IMR-90 (cell line): ENCODE data around the gene IL22. TPM values are rescaled to one million over a fixed set of nuclear protein-coding genes. Genes with fewer than 3 reads are reported as not detected.

Source experiments
- ATAC-seq: fragments of 200-7000 bp; cut with Tn5 transposase; 2 replicates; pipeline ENCODE4 v1.9.1; 2020; ENCODE audit warnings: low read depth, mild to moderate bottlenecking, moderate library complexity
- BruUV-seq: library from RNA; stranded (reverse); fragments of 400-500 nt; replicated peaks from 2 replicates; lab custom pipeline; 2021; lab: Mats Ljungman, UMichigan
- CTCF ChIA-PET: fragments of 300-600 bp; formaldehyde crosslinking; extraction: SDS; loops from one replicate; lab custom pipeline; 2021; ENCODE audit warnings: antibody characterized with exemption; lab: Yijun Ruan, JAX
- POLR2A ChIA-PET: fragments of 300-600 bp; sonication (Branson Sonifier 250); formaldehyde crosslinking; loops from one replicate; lab custom pipeline; 2022; ENCODE audit warnings: antibody characterized with exemption; ENCODE audit not compliant: unreplicated experiment; lab: Charles Lee
- DNase-seq: peaks from one replicate; pipeline ENCODE4 v3.0.0; 2013
- H2AFZ ChIP-seq: replicated peaks from 2 replicates; pipeline ENCODE3; 2013; ENCODE audit warnings: low read length, mild to moderate bottlenecking; ENCODE audit not compliant: poor library complexity
- H2AK5ac ChIP-seq: 2 replicates; pipeline ENCODE4 v1.6.1; 2013; ENCODE audit warnings: low read depth, low read length, inconsistent platforms
- H2AK9ac ChIP-seq: replicated peaks from 2 replicates; pipeline ENCODE3; 2013; ENCODE audit warnings: mild to moderate bottlenecking, low read depth, low read length, moderate library complexity; ENCODE audit not compliant: poor library complexity
- H2BK120ac ChIP-seq: 2 replicates; pipeline ENCODE4 v1.6.1; 2013; ENCODE audit warnings: low read depth, low read length, inconsistent platforms
- H2BK15ac ChIP-seq: 3 replicates; pipeline ENCODE4 v1.6.1; 2013; ENCODE audit warnings: low read depth, low read length, inconsistent platforms
- H2BK20ac ChIP-seq: 2 replicates; pipeline ENCODE4 v1.6.1; 2013; ENCODE audit warnings: low read depth, mild to moderate bottlenecking, inconsistent platforms, low read length, moderate library complexity
- H2BK5ac ChIP-seq: 2 replicates; pipeline ENCODE4 v1.6.1; 2013; ENCODE audit warnings: mild to moderate bottlenecking, low read depth, low read length, inconsistent platforms; ENCODE audit not compliant: poor library complexity, severe bottlenecking
- H3K14ac ChIP-seq: replicated peaks from 2 replicates; pipeline ENCODE4 v1.6.1; 2013; ENCODE audit warnings: low read depth, low read length, inconsistent platforms
- H3K18ac ChIP-seq: 2 replicates; pipeline ENCODE4 v1.6.1; 2013; ENCODE audit warnings: low read depth, low read length, control low read depth
- H3K23ac ChIP-seq: 2 replicates; pipeline ENCODE4 v1.6.1; 2013; ENCODE audit warnings: low read depth, low read length, inconsistent platforms
- H3K27ac ChIP-seq: 2 replicates; pipeline ENCODE4 v1.5.1; 2013; ENCODE audit warnings: mild to moderate bottlenecking, control low read depth, low read length; ENCODE audit not compliant: insufficient read depth
- H3K27me3 ChIP-seq: 2 replicates; pipeline ENCODE4 v1.6.1; 2013; ENCODE audit warnings: low read length; ENCODE audit not compliant: control insufficient read depth, insufficient read depth
- H3K36me3 ChIP-seq: 2 replicates; pipeline ENCODE4 v1.6.1; 2013; ENCODE audit warnings: low read length, mixed read lengths; ENCODE audit not compliant: control insufficient read depth, insufficient read depth
- H3K4ac ChIP-seq: 2 replicates; pipeline ENCODE4 v1.6.1; 2013; ENCODE audit warnings: low read depth, low read length, inconsistent platforms
- H3K4me1 ChIP-seq: 2 replicates; pipeline ENCODE4 v1.6.1; 2013; ENCODE audit warnings: low read length, mixed read lengths; ENCODE audit not compliant: control insufficient read depth, insufficient read depth
- H3K4me2 ChIP-seq: 2 replicates; pipeline ENCODE4 v1.6.1; 2013; ENCODE audit warnings: low read depth, mild to moderate bottlenecking, control low read depth, low read length, moderate library complexity
- H3K4me3 ChIP-seq: 2 replicates; pipeline ENCODE4 v1.5.1; 2013; ENCODE audit warnings: low read depth, mild to moderate bottlenecking, control low read depth, low read length, moderate library complexity; ENCODE audit not compliant: insufficient read depth
- H3K56ac ChIP-seq: 2 replicates; pipeline ENCODE4 v1.6.1; 2013; ENCODE audit warnings: low read length, inconsistent platforms; ENCODE audit not compliant: insufficient read depth; ENCODE audit errors: extremely low read depth
- H3K79me1 ChIP-seq, 2 experiments: 2 replicates each; pipeline ENCODE4 v1.6.1; 2013; ENCODE audit warnings: low read length in 2 of 2, inconsistent platforms in 1 of 2, low read depth in 1 of 2
- H3K9ac ChIP-seq: 2 replicates; pipeline ENCODE4 v1.6.1; 2013; ENCODE audit warnings: low read depth, low read length, control low read depth
- H3K9me1 ChIP-seq: 2 replicates; pipeline ENCODE4 v1.6.1; 2013; ENCODE audit warnings: low read length, inconsistent platforms; ENCODE audit not compliant: insufficient read depth
- H3K9me3 ChIP-seq: 2 replicates; pipeline ENCODE4 v1.6.1; 2013; ENCODE audit warnings: low read length; ENCODE audit not compliant: control insufficient read depth, insufficient read depth
- H4K20me1 ChIP-seq: 2 replicates; pipeline ENCODE4 v1.6.1; 2013; ENCODE audit warnings: low read length, inconsistent platforms; ENCODE audit not compliant: insufficient read depth
- H4K5ac ChIP-seq: 2 replicates; pipeline ENCODE4 v1.6.1; 2013; ENCODE audit warnings: mild to moderate bottlenecking, low read depth, low read length, control low read depth
- H4K8ac ChIP-seq, 2 experiments: 2 replicates each; pipeline ENCODE4 v1.6.1; 2013; ENCODE audit warnings: low read depth in 2 of 2, low read length in 2 of 2, control low read depth in 1 of 2, inconsistent platforms in 1 of 2
- H4K91ac ChIP-seq: 2 replicates; pipeline ENCODE4 v1.6.1; 2013; ENCODE audit warnings: low read depth, low read length, inconsistent platforms; ENCODE audit not compliant: insufficient read depth
- BHLHE40 ChIP-seq: fragments of 150-350 bp; IDR thresholded peaks from 2 replicates; pipeline ENCODE4 v1.6.1; 2016; ENCODE audit warnings: mild to moderate bottlenecking, low read depth, low read length
- CEBPB ChIP-seq: IDR thresholded peaks from 2 replicates; pipeline ENCODE4 v1.6.1; 2012; ENCODE audit warnings: low read depth, low read length, improper control_type of control experiment
- CHD1 ChIP-seq: IDR thresholded peaks from 2 replicates; pipeline ENCODE4 v1.6.1; 2012; ENCODE audit warnings: low read depth, low read length, improper control_type of control experiment
- CTCF ChIP-seq: conservative IDR thresholded peaks from 2 replicates; pipeline ENCODE4 v1.5.1; 2012; ENCODE audit warnings: mild to moderate bottlenecking, low read depth, low read length, improper control_type of control experiment
- MAFK ChIP-seq: IDR thresholded peaks from 2 replicates; pipeline ENCODE4 v1.6.1; 2012; ENCODE audit warnings: low read depth, low read length, improper control_type of control experiment
- POLR2A ChIP-seq: IDR thresholded peaks from 2 replicates; pipeline ENCODE4 v1.6.1; 2012; ENCODE audit warnings: mild to moderate bottlenecking, low read depth, low read length
- RAD21 ChIP-seq: IDR thresholded peaks from 2 replicates; pipeline ENCODE4 v1.6.1; 2012; ENCODE audit warnings: low read length, improper control_type of control experiment
- WGBS, 2 experiments: methylation state at CpG; one replicate each; pipeline versions ENCODE4 v1.1.5 to v1.1.7; 2013; ENCODE audit warnings: missing lambda C conversion rate in 2 of 2; ENCODE audit not compliant: insufficient read length in 1 of 2; ENCODE audit errors: extremely low coverage in 2 of 2; 5-methylcytosine and 5-hydroxymethylcytosine counted together
- dilution Hi-C: fragments of 300-500 bp; cut with HindIII; formaldehyde crosslinking; loops from one replicate; pipeline ENCODE4 v1.14.3; 2018; ENCODE audit warnings: low sequenced_read_pairs; ENCODE audit not compliant: unreplicated experiment
- in situ Hi-C: fragments of 300-500 bp; cut with MboI; formaldehyde crosslinking; loops from 3 replicates; pipeline ENCODE4 v1.14.3; 2019; ENCODE audit warnings: low sequenced_read_pairs, inconsistent platforms, mixed read lengths
- intact Hi-C: fragments of 100-400 bp; cut with micrococcal nuclease; formaldehyde crosslinking; loops from 2 replicates; pipeline ENCODE4 v1.10.0; 2022
- polyA plus RNA-seq, 3 experiments: library from polyadenylated mRNA; depleted of rRNA; stranded (reverse); fragments of >200 nt; gene quantifications; 2 replicates each; pipeline ENCODE4 v1.2.3, GENCODE V29; 2012; ENCODE audit warnings: low replicate concordance in 1 of 3
- total RNA-seq: library from RNA; depleted of rRNA; stranded (reverse); fragments of >200 nt; gene quantifications from 2 replicates; pipeline ENCODE4 v1.2.3, GENCODE V29; 2012

IL22 gene
- total and polyA plus RNA-seq, 2 of the 4 experiments (the other 2 are of a cell fraction): not detected

- Histone ChIP-seq H3K79me1 (no peaks in the 10 kb centered on the region), H3K18ac (no peak overlapping the region), H4K91ac (no peak overlapping the region), H3K36me3 (no peaks in the 10 kb centered on the region), H2BK5ac (no peak overlapping the region), H3K14ac (no peak overlapping the region), H2AK5ac (no peak overlapping the region), H3K56ac (no peak overlapping the region), H3K9me1 (no peaks in the 10 kb centered on the region), H2BK15ac (no peak overlapping the region), H3K4ac (no peak overlapping the region), H3K4me3 (no peak overlapping the region), H3K4me2 (no peak overlapping the region), H4K5ac (no peak overlapping the region), H3K27ac (no peak overlapping the region), H2AK9ac (no peak overlapping the region), H4K8ac (no peak overlapping the region), H3K9me3 (no peaks in the 10 kb centered on the region), H2BK120ac (no peak overlapping the region), H4K20me1 (no peaks in the 10 kb centered on the region), H3K4me1 (no peaks in the 10 kb centered on the region), H2BK20ac (no peak overlapping the region), H3K23ac (no peak overlapping the region), H2AFZ (no peak overlapping the region), H3K27me3 (no peaks in the 10 kb centered on the region), H3K9ac (no peak overlapping the region)
- no CpG with 5 or more reads among the region's 2 CpGs for WGBS, 2 experiments
- CTCF ChIA-PET: no interaction called here
- no peak for TF ChIP-seq POLR2A
- no peak for TF ChIP-seq MAFK
- no peak for TF ChIP-seq RAD21
- TF ChIP-seq CTCF: no peak
- TF ChIP-seq CHD1: no peak
- TF ChIP-seq BHLHE40: no peak
- TF ChIP-seq CEBPB: no peak
- DNase-seq (no peak), ATAC-seq (no peak)
- POLR2A ChIA-PET: no interaction called here
- in situ Hi-C loops (no loop called here), dilution Hi-C loops (no loop called here), intact Hi-C loops (no loop called here)
- no TSS peak for BruUV-seq
Observed at GRCh38 chr12:68280240-68280639, 26.8 kb upstream of the IL22 start.
